Sigmoid colon (tissue), 7 donors: Measurements from ENCODE around the gene CYB561A3. TPM values are rescaled to one million over a fixed set of nuclear protein-coding genes. Genes with fewer than 3 reads are reported as not detected.
A peak's percentile ranks its signal among the peaks of the same experiment; 100 is the strongest.

ENCODE experiments used
- DNase-seq: peaks from one replicate; pipeline ENCODE4 v3.0.0-alpha.2; 2019
- H3K27ac ChIP-seq, 4 donors: fragments of 200-600 bp; sonication (generic); one replicate each; pipeline ENCODE4 v1.5.1; 2016 to 2019; ENCODE audit warnings: mild to moderate bottlenecking in 1 of 4
- H3K27me3 ChIP-seq, 3 donors: fragments of 200-600 bp; sonication (generic); one replicate each; pipeline ENCODE4 v1.5.1; 2019; ENCODE audit warnings: mild to moderate bottlenecking in 1 of 3
- H3K36me3 ChIP-seq, 4 donors: fragments of 200-600 bp; sonication (generic); one replicate each; pipeline ENCODE4 v1.5.1; 2016 to 2019
- H3K4me1 ChIP-seq, 4 donors: fragments of 200-600 bp; sonication (generic); one replicate each; pipeline ENCODE4 v1.5.1; 2017 to 2019
- H3K4me3 ChIP-seq, 4 donors: fragments of 200-600 bp; sonication (generic); one replicate each; pipeline ENCODE4 v1.5.1; 2017 to 2019; ENCODE audit warnings: mild to moderate bottlenecking in 2 of 4, moderate library complexity in 1 of 4
- H3K9me3 ChIP-seq, 4 donors: fragments of 200-600 bp in 3 of 4; sonication (generic) in 3 of 4; one replicate each; pipeline versions ENCODE4 v1.5.1 to v1.6.1; 2013 to 2019
- CTCF ChIP-seq, 4 experiments: fragments of 450-650 bp in 3 of 4; fragments of 200-600 bp in 1 of 4; IDR thresholded peaks; one replicate each; pipeline ENCODE4 v1.5.1; 2016 to 2019; ENCODE audit warnings: antibody characterized with exemption in 4 of 4, mild to moderate bottlenecking in 3 of 4, moderate library complexity in 2 of 4
- EP300 ChIP-seq, 4 donors: sonication (generic); formaldehyde crosslinking; IDR thresholded peaks; one replicate each; pipeline ENCODE4 v1.6.1; 2017; ENCODE audit warnings: antibody characterized with exemption in 4 of 4
- POLR2A ChIP-seq, 2 donors: fragments of 450-650 bp; IDR thresholded peaks; one replicate each; pipeline ENCODE4 v1.6.1; 2016; ENCODE audit warnings: antibody characterized with exemption in 2 of 2, mild to moderate bottlenecking in 2 of 2, moderate library complexity in 2 of 2
- POLR2AphosphoS5 ChIP-seq, 4 donors: sonication (generic); formaldehyde crosslinking; IDR thresholded peaks; one replicate each; pipeline ENCODE4 v1.6.1; 2017; ENCODE audit warnings: antibody characterized with exemption in 4 of 4
- WGBS, 2 donors: extraction: QIAGEN DNeasy Blood & Tissue Kit; methylation state at CpG; one replicate each; pipeline ENCODE4 v1.1.7; 2013; 5-methylcytosine and 5-hydroxymethylcytosine counted together
- intact Hi-C: fragments of 100-400 bp; cut with DNase I; formaldehyde crosslinking; loops from one replicate; pipeline ENCODE4 v1.15.1; 2023
- polyA plus RNA-seq, 3 donors: library from polyadenylated mRNA; stranded (reverse); fragments of 200-250 nt; gene quantifications; one replicate each; pipeline ENCODE4 v1.2.3, GENCODE V29; 2013
- total RNA-seq, 4 donors: library from RNA; depleted of rRNA; stranded (reverse); fragments of >200 nt; gene quantifications; one replicate each; pipeline ENCODE4 v1.1.0, GENCODE V29; 2016
- donor health status: healthy with polysubstance abuse.
- donor health status: Bipolar disorder and iron deficiency.
- donor health status: healthy.

Gene CYB561A3
- total and polyA plus RNA-seq, 7 donors, result 17.3 to 66.2 (median 35.1) TPM

- Histone ChIP-seq H3K9me3 (no peaks in the 10 kb centered on the region), H3K4me3 (no peak overlapping the region), H3K36me3 (peaks cover 0 to 32% (median 6%) of the 10 kb centered on the region in 4 donors), H3K4me1 (no peaks in the 10 kb centered on the region), H3K27ac (no peak overlapping the region), H3K27me3 (no peaks in the 10 kb centered on the region)
- intact Hi-C loops, result no loop called here
- TF ChIP-seq CTCF (IDR thresholded peaks at IDR 0.05) (no peak), POLR2A (IDR thresholded peaks at IDR 0.05) (no peak), POLR2AphosphoS5 (IDR thresholded peaks at IDR 0.05) (no peak), EP300 (IDR thresholded peaks at IDR 0.05) (no peak)
- 94 to 96% methylated on average over 29 of the region's 29 CpGs for WGBS, 2 donors
- no peak for DNase-seq
Observed at GRCh38 chr11:61343792-61344745, 17.6 kb downstream of the CYB561A3 start.

- intact Hi-C loops, result no loop called here
- H3K36me3 ChIP-seq, result peaks cover 0 to 17% (median 3%) of the 10 kb centered on the region in 4 donors
Observed at GRCh38 chr11:61342207-61342803, 19.4 kb downstream of the CYB561A3 start.

GRCh38 chr11:61341706-61342105, 20.0 kb downstream of the CYB561A3 start:
- H3K4me3 ChIP-seq, result no peak overlapping the region
- no peak for DNase-seq
- H3K27me3 ChIP-seq, result no peaks in the 10 kb centered on the region
- H3K9me3 ChIP-seq, result no peaks in the 10 kb centered on the region
- H3K27ac ChIP-seq, result no peak overlapping the region
- WGBS, 2 donors, result 92 to 99% methylated on average over 4 of the region's 4 CpGs
- H3K4me1 ChIP-seq, result no peaks in the 10 kb centered on the region
- intact Hi-C loops, result no loop called here
- TF ChIP-seq POLR2AphosphoS5 (IDR thresholded peaks at IDR 0.05), result no peak
- TF ChIP-seq POLR2A (IDR thresholded peaks at IDR 0.05), result no peak
- TF ChIP-seq EP300 (IDR thresholded peaks at IDR 0.05), result no peak
- TF ChIP-seq CTCF (IDR thresholded peaks at IDR 0.05), result no peak
- peaks cover 0 to 11% (median 3%) of the 10 kb centered on the region in 4 donors for H3K36me3 ChIP-seq

More at GRCh38 chr11:61342207-61342803, 19.4 kb downstream of the CYB561A3 start:
- no peak for TF ChIP-seq POLR2AphosphoS5 (IDR thresholded peaks at IDR 0.05)
- no peak for TF ChIP-seq POLR2A (IDR thresholded peaks at IDR 0.05)
- no peak for TF ChIP-seq EP300 (IDR thresholded peaks at IDR 0.05)
- TF ChIP-seq CTCF (IDR thresholded peaks at IDR 0.05), result no peak
- WGBS, 2 donors, result 91 to 92% methylated on average over 20 of the region's 20 CpGs
- no peak overlapping the region for H3K4me3 ChIP-seq
- H3K27me3 ChIP-seq, result no peaks in the 10 kb centered on the region
- H3K27ac ChIP-seq, result no peak overlapping the region
- no peaks in the 10 kb centered on the region for H3K9me3 ChIP-seq
- H3K4me1 ChIP-seq, result no peaks in the 10 kb centered on the region
- DNase-seq, result peak; percentile 42

- no peaks in the 10 kb centered on the region for H3K9me3 ChIP-seq
- intact Hi-C loops, result no loop called here
- 97 to 99% methylated on average over 2 of the region's 2 CpGs for WGBS, 2 donors
- H3K27ac ChIP-seq, result no peak overlapping the region
- peak; percentile 21 for DNase-seq
- peaks cover 0 to 6% (median 3%) of the 10 kb centered on the region in 4 donors for H3K36me3 ChIP-seq
- no peaks in the 10 kb centered on the region for H3K27me3 ChIP-seq
- peaks cover 0 to 2% (median 0%) of the 10 kb centered on the region in 4 donors for H3K4me1 ChIP-seq
- H3K4me3 ChIP-seq, result no peak overlapping the region
- TF ChIP-seq POLR2AphosphoS5 (IDR thresholded peaks at IDR 0.05), result no peak
- no peak for TF ChIP-seq CTCF (IDR thresholded peaks at IDR 0.05)
- no peak for TF ChIP-seq EP300 (IDR thresholded peaks at IDR 0.05)
- TF ChIP-seq POLR2A (IDR thresholded peaks at IDR 0.05), result no peak
Observed at GRCh38 chr11:61340979-61341378, 20.7 kb downstream of the CYB561A3 start.
